Mesothelial cell of epicardium (in vitro differentiated cells): ENCODE results near the gene ACOT8. TPM values are rescaled to one million over a fixed set of nuclear protein-coding genes. Genes with fewer than 3 reads are reported as not detected.
"Not testable (repeated sequence)": the region's sequence is repeated elsewhere in the genome, so short reads cannot be mapped to it uniquely, and the experiment has no call there.

Experiments used
- DNase-seq, 2 experiments: peaks; one replicate each; pipeline ENCODE4 v3.0.0; 2021; ENCODE audit warnings: low spot score in 2 of 2; ENCODE audit not compliant: unreplicated experiment in 2 of 2
- H3K27ac Mint-ChIP-seq: 2 replicates; pipeline ENCODE4 v1.8.0; 2021; ENCODE audit warnings: mixed read lengths
- H3K27me3 Mint-ChIP-seq: 2 replicates; pipeline ENCODE4 v1.8.0; 2021; ENCODE audit warnings: low read depth, mixed read lengths
- H3K36me3 Mint-ChIP-seq: 2 replicates; pipeline ENCODE4 v1.8.0; 2021; ENCODE audit warnings: mixed read lengths
- H3K4me1 Mint-ChIP-seq: 2 replicates; pipeline ENCODE4 v1.8.0; 2021; ENCODE audit warnings: mixed read lengths
- H3K4me3 Mint-ChIP-seq: 2 replicates; pipeline ENCODE4 v1.8.0; 2021; ENCODE audit warnings: mild to moderate bottlenecking, moderate library complexity, mixed read lengths
- H3K9me3 Mint-ChIP-seq: 2 replicates; pipeline ENCODE4 v1.8.0; 2021; ENCODE audit warnings: mixed read lengths
- total RNA-seq: library from RNA; stranded (reverse); gene quantifications from 3 replicates; pipeline ENCODE4 v1.2.1, GENCODE V29; 2021
- TF ChIP-seq, protein P1 (sequence below): fragments of 200-600 bp; sonication (generic); IDR thresholded peaks from one replicate; pipeline ENCODE4 v1.5.0; 2021; ENCODE audit warnings: antibody characterized with exemption; ENCODE audit not compliant: unreplicated experiment

The ACOT8 gene
- total RNA-seq, 1 donor from 2014 or later = 20.6 TPM

GRCh38 chr20:45833883-45834796 lies 23.1 kb downstream of the ACOT8 start:
- Mint-ChIP-seq H3K4me3 (peak overlapping the region; percentile 75), H3K9me3 (no peaks in the 10 kb centered on the region), H3K27me3 (no peaks in the 10 kb centered on the region), H3K4me1 (peaks cover 22% of the 10 kb centered on the region), H3K27ac (peak overlapping the region; percentile 21), H3K36me3 (no peaks in the 10 kb centered on the region)
- TF ChIP-seq, protein P1, sequence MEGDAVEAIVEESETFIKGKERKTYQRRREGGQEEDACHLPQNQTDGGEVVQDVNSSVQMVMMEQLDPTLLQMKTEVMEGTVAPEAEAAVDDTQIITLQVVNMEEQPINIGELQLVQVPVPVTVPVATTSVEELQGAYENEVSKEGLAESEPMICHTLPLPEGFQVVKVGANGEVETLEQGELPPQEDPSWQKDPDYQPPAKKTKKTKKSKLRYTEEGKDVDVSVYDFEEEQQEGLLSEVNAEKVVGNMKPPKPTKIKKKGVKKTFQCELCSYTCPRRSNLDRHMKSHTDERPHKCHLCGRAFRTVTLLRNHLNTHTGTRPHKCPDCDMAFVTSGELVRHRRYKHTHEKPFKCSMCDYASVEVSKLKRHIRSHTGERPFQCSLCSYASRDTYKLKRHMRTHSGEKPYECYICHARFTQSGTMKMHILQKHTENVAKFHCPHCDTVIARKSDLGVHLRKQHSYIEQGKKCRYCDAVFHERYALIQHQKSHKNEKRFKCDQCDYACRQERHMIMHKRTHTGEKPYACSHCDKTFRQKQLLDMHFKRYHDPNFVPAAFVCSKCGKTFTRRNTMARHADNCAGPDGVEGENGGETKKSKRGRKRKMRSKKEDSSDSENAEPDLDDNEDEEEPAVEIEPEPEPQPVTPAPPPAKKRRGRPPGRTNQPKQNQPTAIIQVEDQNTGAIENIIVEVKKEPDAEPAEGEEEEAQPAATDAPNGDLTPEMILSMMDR = no peak
- DNase-seq = peak; percentile 43 to 74

GRCh38 chr20:45833030-45833882 lies 23.9 kb downstream of the ACOT8 start, which contains the start of gene SNX21:
Gene SNX21 (plus strand): TSS chr20:45833799. CDS start chr20:45833920, 121 bp downstream.
- peaks cover 25% of the 10 kb centered on the region for H3K4me1 Mint-ChIP-seq
- peak within 1 kb of the TSS; percentile 80 for H3K27ac Mint-ChIP-seq
- H3K4me3 Mint-ChIP-seq = peak within 1 kb of the TSS; percentile 75
- no peaks in the 10 kb centered on the region for H3K27me3 Mint-ChIP-seq
- H3K9me3 Mint-ChIP-seq = no peaks in the 10 kb centered on the region
- TF ChIP-seq, protein P1 = no peak
- peak; percentile 59 to 75 for DNase-seq
- H3K36me3 Mint-ChIP-seq = no peaks in the 10 kb centered on the region

- TF ChIP-seq, protein P1 = no peak
- Mint-ChIP-seq H3K4me3 (peak overlapping the region; percentile 75), H3K27me3 (no peaks in the 10 kb centered on the region), H3K9me3 (no peaks in the 10 kb centered on the region), H3K4me1 (peaks cover 26% of the 10 kb centered on the region), H3K27ac (no peak overlapping the region), H3K36me3 (no peaks in the 10 kb centered on the region)
- no peak for DNase-seq
These were observed 24.6 kb downstream of the ACOT8 start for GRCh38 chr20:45832619-45833018.

GRCh38 chr20:45829673-45830106 lies 27.5 kb downstream of the ACOT8 start:
- peaks cover 20% of the 10 kb centered on the region for H3K4me1 Mint-ChIP-seq
- not testable (repeated sequence) for DNase-seq, H3K36me3 Mint-ChIP-seq, H3K9me3 Mint-ChIP-seq, H3K27ac Mint-ChIP-seq, H3K4me3 Mint-ChIP-seq, H3K27me3 Mint-ChIP-seq

DNA sequence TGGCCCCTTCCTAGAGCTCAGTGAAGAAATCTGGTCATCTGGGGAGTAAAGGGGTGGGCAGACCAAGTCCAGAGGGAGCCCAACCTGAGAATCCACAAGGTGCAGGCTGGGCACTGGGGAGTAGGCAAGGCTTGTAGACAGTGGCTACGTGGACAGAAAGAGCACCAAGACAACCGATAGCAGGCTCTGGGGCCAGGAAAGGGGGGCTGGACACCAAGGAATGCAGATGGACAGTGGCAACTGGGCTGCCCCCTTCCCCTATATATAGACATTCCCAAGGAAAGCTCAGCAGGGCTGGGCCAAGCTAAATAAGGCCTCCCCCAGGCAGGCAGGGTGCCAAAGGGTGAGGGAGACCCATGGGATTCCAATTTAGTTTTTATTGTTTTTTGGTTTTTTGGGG lies 28.6 kb downstream of the ACOT8 start:
- H3K4me3 Mint-ChIP-seq = no peak overlapping the region
- peaks cover 20% of the 10 kb centered on the region for H3K4me1 Mint-ChIP-seq
- H3K27me3 Mint-ChIP-seq = peaks cover 13% of the 10 kb centered on the region
- no peaks in the 10 kb centered on the region for H3K36me3 Mint-ChIP-seq
- TF ChIP-seq, protein P1 = no peak
- DNase-seq = no peak
- no peak overlapping the region for H3K27ac Mint-ChIP-seq
- no peaks in the 10 kb centered on the region for H3K9me3 Mint-ChIP-seq
